Measurements from ENCODE around the gene IFRD1.

The IFRD1 gene

GRCh38 chr7:112521942-112522341 is 71.7 kb downstream of the IFRD1 start:
- no peak for DNase-seq

GRCh38 chr7:112523871-112524270 is 73.6 kb downstream of the IFRD1 start:
- DNase-seq: no peak

All from effector CD8-positive, alpha-beta T cell (primary cell).